AG04449 (cell line): ENCODE measurements around the gene DHDH.
"Not testable (repeated sequence)": the region's sequence is repeated elsewhere in the genome, so short reads cannot be mapped to it uniquely, and the experiment has no call there.

Experiments
- CTCF ChIA-PET: fragments of 350-600 bp; formaldehyde crosslinking; extraction: SDS; loops from one replicate; lab custom pipeline; 2021; ENCODE audit warnings: antibody characterized with exemption; lab: Yijun Ruan, JAX
- POLR2A ChIA-PET: fragments of 400-600, 350-600 bp; formaldehyde crosslinking; extraction: SDS; loops from one replicate; lab custom pipeline; 2020; ENCODE audit warnings: antibody characterized with exemption, inconsistent platforms; lab: Yijun Ruan, JAX
- DNase-seq: peaks from one replicate; pipeline ENCODE4 v3.0.0-alpha.2; 2010; ENCODE audit warnings: low read depth, low spot score
- H3K4me3 ChIP-seq: 2 replicates; pipeline ENCODE4 v1.5.1; 2011; ENCODE audit warnings: low read depth, mild to moderate bottlenecking, control low read depth, low read length
- CTCF ChIP-seq: IDR thresholded peaks from one replicate; pipeline ENCODE4 v1.5.1; 2011; ENCODE audit warnings: mild to moderate bottlenecking, moderate library complexity, low read length, control low read depth, inconsistent platforms; ENCODE audit not compliant: insufficient read depth; ENCODE audit errors: missing control alignments

DHDH gene

GRCh38 chr19:48921721-48922500 is 11.6 kb upstream of the DHDH start:
- TF ChIP-seq CTCF: no peak
- POLR2A ChIA-PET: no interaction called here

GRCh38 chr19:48922548-48923490 is 10.7 kb upstream of the DHDH start:
- DNase-seq: no peak
- CTCF ChIA-PET: interaction anchor here (1.5 kb wide), 1 partner anchor 70 kb away, joined by 3 read pairs; the partner anchor contains the start of genes GYS1 and RUVBL2
- no peak overlapping the region for H3K4me3 ChIP-seq
- POLR2A ChIA-PET: no interaction called here
- TF ChIP-seq CTCF: no peak

More at GRCh38 chr19:48921721-48922500, 11.6 kb upstream of the DHDH start:
- H3K4me3 ChIP-seq: no peak overlapping the region
- DNase-seq: no peak
- CTCF ChIA-PET: no interaction called here

DNA sequence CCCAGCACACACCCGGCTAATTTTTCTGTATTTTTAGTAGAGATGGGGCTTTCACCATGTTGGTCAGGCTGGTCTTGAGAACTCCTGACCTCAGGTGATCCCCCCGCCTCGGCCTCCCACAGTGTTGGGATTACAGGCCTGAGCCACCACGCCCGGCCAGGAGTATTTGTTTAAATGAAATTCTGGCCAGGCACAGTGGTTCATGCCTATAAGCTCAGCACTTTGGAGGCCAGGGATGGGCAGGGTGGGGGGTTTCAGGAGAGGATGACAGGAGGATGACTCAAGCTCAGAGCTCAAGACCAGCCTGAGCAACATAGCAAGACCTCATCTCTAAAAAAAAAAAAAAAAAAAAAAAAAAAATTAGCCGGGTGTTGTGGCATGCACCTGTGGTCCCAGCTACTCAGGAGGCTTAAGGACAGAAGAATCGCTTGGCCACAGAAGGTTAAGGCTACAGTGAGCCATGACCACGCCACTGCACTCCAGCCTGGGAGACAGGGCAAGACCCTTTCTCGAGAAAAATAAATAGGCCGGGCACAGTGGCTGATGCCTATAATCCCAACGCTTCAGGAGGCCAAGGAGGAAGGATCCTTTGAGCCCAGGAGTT is 8.2 kb upstream of the DHDH start:
- CTCF ChIA-PET: interaction anchor here (1.1 kb wide), 1 partner anchor 45 kb away, joined by 3 read pairs; no protein-coding TSS in a partner anchor
- DNase-seq: peak; percentile 73
- no peak for TF ChIP-seq CTCF
- POLR2A ChIA-PET: interaction anchor here (0.5 to 2.1 kb wide), 10 partner anchors 21 to 51 kb away, joined by 3 to 9 read pairs (median 4); partner anchors contain the start of genes BAX and NUCB1
- H3K4me3 ChIP-seq: no peak overlapping the region

- CTCF ChIA-PET, DNase-seq, H3K4me3 ChIP-seq: not testable (repeated sequence)
- POLR2A ChIA-PET: interaction anchor here (1.2 to 2.1 kb wide), 7 partner anchors 25 to 52 kb away, joined by 3 to 9 read pairs (median 5); partner anchors contain the start of gene NUCB1
Measured at GRCh38 chr19:48925890-48926289, 7.6 kb upstream of the DHDH start.

GRCh38 chr19:48926909-48927308 is 6.6 kb upstream of the DHDH start:
- H3K4me3 ChIP-seq: no peak overlapping the region
- peak; percentile 92 for DNase-seq
- CTCF ChIA-PET: no interaction called here
- POLR2A ChIA-PET: interaction anchor here (0.7 kb wide), 1 partner anchor 44 kb away, joined by 3 read pairs; no protein-coding TSS in a partner anchor
- no peak for TF ChIP-seq CTCF

DNA sequence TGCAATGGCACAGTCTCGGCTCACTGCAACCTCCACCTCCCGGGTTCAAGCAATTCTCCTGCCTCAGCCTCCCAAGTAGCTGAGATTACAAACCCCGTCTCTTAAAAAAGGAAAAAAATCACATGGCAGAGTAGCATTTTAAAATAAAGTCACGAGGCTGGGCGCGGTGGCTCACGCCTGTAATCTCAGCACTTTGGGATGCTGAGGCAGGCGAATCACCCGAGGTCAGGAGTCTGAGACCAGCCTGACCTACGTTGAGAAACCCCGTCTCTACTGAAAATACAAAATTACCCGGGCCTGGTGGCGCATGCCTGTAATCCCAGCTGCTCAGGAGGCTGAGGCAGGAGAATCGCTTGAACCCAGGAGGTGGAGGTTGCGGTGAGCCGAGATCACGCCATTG is 5.8 kb upstream of the DHDH start:
- POLR2A ChIA-PET: interaction anchor here (0.7 kb wide), 1 partner anchor 45 kb away, joined by 3 read pairs; no protein-coding TSS in a partner anchor
- DNase-seq, H3K4me3 ChIP-seq, CTCF ChIA-PET: not testable (repeated sequence)
